CD1c-positive myeloid dendritic cell (primary cell): Measurements from ENCODE around the gene NEURL4.

Source experiments
- DNase-seq: peaks from one replicate; pipeline ENCODE4 v3.0.0-alpha.2; 2016; ENCODE audit errors: extremely low spot score

The NEURL4 gene

DNA sequence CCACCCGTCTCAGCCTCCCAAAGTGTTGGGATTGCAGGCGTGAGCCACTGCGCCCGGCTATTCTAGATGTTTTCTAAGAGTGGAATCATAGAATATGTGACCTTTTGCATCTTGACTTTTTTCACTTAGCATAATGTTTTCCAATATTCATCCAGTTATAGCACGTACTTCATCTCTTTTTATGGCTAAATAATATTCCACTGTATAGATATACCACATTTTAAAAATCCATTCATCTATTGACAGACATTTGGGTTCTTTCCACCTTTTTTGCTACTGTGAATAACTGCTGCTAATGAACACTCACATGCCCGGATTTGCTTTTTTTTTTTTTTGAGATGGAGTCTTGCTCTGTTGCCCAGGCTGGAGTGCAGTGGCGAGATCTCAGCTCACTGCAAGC is 25.0 kb downstream of the NEURL4 start:
- DNase-seq: no peak

DNA sequence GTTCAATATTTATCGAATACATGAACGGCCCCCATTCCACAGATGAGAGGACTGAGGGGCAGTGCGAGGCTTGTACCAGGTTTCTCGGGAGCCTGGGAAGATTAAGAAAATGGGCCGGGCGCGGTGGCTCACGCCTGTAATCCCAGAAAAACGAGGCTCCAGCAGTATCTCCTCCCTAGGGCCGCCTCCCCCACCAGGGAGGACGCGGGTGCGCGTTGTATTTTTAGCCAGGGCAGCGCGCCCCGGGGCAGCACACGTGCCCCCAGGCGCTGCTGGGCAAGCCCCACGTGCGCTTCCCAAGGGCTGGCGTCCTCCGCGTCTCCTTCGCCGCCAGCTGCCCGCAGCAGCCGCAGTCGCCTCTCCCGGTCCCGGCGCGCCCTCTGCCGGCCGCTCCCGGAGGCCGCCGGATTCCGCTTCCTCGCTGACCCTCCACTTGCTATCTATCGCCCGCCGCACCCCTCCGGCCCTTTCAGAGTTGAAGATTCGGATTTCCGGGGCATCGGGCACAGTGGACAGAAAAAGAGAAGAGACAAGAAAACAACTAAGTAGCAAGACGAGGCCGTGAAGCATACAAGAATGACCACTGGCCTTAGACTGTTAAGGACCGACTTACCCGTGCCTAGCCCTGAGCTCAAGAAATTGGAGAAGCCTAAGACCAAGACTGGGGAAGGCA is 32.8 kb downstream of the NEURL4 start:
- DNase-seq: peak; percentile 90

DNA sequence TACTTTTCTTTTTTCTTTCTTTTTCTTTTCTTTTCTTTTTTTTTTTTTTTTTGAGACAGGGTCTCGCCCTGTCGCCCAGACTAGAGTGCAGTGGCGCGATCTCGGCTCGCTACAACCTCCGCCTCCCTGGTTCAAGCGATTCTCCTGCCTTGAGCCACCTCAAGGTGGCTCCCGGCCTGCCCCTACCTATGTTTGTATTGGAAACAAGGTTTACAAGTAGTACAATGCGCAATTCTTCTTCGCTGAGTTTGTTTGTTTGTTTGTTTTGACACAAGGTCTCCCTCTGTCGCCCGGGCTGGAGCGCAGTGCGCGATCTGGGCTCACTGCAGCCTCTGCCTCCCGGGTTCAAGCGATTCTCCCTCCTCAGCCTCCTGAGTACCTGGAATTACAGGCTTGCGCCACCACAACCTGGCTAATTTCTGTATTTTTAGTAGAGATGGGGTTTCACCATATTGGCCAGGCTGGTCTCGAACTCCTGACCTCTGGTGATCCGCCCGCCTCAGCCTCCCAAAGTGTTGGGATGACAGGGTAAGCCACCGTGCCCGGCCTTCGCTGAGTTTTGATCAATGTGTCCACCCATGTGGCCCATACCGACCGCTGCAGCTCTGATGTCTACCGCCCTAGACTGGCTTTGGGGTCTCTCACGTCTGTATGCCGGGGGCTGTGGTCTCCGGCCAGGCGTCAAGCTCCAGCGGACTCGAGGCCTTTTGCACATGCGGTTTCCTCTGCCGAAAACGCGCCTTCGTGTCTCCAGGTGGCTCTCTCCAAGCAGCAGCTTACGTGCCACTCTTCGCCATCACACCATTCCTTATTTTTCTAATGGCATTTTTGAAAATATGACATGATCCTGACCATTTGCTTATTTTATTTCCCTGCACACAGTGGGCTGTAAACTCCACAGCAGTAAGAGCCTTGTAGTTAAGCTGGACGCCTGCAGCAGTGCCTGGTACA is 33.6 kb downstream of the NEURL4 start:
- DNase-seq: no peak

DNA sequence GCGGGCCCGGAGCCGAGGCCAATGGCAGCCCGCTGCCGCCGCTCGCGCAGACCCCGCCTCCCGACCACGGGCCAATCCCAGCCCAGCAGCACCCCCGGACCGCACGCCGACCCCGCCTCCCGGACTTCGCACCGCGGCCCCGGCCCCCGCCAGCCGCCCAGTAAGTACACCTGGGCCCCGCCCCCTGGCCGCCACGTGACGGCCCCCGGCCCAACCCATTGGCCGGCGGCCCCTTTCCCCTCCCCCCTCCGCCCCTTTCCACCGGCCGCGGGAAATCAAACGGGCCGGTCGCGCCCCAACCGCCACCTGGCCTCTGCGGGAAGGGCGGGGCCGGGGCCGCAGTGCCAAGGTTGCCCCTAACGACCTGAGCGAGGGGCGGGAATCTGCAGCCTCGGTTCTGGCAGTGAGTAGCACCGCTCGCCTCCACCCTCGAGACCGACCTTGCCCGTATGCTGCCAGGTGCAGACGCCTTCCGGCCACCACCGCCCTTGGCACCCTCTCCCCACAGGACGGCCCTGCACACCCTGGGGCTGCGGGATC is 34.5 kb downstream of the NEURL4 start, which contains the start of gene YBX2:
YBX2 (minus strand) TSS at position 26 of the 540 bp plus-strand sequence. CDS start 139 bp downstream, outside the sequence.
- peak; percentile 45 for DNase-seq

DNA sequence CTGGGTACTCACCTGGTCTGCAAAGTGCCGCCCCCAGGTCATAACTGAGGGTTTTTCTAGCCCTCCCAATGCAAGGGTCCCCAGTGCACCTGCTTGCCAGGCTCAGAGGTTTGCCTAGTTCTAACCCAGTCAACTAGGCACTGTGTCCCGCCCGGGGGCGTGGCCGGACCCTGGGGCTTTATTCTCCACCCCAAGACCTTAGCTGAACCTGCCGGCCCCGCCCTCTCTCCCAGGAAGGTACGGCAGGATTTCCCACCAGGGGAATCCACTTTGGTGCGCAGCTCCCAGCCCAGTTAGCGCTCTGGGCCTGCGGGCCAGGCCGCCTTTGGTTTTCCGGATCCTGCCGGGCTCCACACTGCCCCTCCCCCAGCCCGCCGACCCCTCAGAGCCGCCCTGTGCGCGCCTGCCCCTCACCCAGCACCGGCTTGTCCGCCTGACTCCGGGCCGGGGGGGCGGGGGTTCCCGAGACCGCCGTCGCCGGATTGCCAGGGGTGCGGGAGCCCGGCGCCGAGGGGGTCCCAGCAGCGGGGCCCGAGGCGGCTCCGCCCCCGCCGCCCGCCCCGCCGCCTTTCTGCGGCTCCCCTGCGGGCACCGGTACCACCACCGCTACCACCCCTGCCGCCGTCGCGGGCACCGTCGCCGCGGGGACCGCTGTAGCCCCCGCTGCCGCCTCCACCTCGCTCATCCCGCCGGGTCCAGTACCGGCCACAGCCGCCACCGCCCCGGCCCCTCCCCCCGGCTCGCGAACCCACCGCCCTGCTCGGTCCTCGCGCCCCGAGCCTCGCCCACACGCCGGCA is 35.1 kb downstream of the NEURL4 start:
- no peak for DNase-seq

DNA sequence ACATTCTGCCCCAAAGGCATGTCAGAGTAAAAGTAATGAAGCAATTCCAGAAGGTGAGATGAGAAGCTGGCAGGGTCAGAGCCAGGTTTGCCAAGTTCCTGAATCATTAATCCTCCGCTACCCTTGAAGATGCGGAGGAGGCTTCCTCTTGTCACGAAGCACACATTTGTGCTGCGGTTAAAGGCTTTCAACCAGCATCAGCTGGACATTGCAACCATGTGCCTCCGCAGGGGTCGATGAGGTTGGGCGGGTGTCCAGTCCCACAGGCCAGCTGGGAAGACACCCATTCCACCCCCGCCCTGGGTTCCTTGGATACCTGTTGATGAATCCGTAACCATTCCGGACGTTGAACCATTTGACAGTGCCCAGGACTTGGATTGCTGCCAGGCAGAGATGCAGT is 36.0 kb downstream of the NEURL4 start:
- DNase-seq: no peak

DNA sequence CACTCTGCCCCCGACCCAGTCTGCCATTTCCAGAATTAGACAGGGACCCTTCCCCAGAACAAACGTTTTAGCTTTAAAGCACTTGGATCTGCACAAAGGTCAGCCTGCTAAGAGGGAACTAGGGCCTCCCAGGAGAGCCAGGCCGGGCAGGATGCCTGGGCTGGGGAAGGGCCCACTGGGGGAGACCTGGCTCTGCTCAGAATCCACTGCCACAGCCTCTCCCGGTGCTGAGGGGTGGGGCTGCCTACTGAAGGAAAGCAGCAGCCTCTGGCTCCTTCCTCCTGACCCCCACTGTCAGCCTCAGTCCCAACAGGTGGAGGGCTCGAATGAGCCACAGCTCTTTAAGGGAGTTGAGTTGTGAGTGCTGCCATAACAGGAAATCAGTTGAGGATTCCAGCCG is 36.4 kb downstream of the NEURL4 start:
- DNase-seq: no peak

DNA sequence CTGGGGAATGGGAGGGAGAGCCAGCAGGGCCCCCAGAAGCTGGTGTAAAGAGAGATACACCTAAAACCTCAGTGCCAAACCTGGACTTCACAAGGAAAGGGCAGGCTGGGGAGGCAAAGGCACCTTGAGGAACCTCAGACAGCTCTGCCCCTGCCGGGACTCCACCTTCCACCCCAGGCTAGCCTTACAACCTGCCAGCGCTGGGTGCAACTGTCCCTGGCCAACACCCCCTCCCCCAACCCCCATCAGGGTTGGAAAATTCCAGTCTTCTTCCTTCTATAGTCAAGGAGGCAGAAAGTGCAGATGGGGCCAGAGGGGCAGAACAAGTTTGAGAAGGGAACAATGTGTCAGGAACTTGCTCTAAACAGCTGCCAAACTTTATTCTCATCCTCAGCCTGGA is 36.9 kb downstream of the NEURL4 start:
- no peak for DNase-seq

DNA sequence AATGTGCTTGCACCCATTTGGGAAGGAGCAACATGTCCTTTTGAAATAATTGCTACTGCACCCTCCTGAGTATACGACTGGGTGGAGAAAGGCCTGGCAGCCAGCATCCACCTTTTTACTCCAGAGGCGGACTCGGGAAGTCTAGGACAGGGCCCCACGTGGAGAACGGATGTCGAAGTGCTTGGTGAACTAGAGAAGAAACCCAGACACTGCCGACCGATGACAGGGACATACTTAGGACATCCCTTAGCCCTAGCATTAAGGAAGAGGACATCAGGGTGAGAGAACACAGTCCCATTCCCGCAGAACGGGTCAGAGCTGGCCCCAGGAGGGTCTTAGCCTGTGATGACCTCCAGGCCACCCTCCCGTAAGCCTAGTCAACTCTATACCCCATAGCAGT is 38.5 kb downstream of the NEURL4 start:
- DNase-seq: no peak

DNA sequence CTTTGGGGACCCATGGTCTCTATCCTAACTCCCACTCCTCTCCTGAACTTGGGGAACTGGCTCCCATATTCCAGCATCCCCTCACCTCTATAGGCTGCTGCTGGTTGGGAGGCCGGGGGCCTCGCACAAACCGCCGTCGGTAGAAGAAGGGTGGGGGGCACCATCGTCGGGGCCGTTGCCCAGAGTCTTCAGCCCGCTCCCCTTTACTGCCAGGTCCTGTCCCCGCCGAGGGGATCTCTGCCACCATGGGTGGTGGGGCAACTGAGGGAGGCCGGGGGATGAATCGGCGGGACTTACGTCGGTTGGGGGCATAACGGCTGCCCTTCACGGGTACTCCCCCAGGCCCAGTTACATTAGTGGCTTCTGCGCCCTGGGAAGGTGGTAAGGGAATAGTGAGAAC is 39.0 kb downstream of the NEURL4 start:
- DNase-seq: no peak

DNA sequence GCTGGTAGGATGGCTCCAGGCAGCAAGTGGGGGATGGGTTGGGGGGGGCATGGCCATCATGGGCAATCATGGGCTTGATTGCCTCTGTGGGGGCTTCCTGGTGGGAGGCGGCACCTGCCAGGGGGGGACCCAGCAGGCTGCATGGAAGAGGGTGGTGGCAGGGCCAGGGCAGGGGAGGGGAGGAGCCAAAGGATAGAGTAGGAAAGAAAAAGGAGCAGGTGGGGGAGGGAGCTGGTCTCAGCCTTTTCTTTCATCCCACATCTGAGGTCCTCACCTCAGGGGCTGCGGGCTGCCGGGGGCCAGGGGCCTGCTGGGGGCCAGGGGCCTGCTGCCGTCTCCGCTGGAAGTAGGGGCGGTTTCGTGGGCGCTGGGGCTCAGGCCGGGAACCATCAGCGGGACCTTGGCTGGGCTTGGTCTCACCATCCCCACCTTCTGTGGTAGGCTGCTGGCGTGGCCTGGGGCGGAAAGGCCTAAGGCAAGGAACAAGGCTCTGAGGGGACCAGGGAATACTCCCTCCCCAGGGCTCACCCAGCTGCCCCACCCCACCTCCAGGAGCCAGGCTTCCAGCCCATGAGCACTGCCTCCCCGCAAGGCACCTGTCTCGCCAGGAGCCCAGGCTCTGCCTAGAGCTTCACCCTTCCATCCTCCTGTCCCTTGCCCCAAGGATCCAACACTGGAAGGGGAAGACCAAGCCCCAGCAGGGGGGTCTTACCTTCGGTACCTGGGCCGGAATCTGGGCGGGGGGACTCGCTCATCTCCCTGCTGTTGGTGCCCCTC is 39.7 kb downstream of the NEURL4 start:
- DNase-seq: no peak

DNA sequence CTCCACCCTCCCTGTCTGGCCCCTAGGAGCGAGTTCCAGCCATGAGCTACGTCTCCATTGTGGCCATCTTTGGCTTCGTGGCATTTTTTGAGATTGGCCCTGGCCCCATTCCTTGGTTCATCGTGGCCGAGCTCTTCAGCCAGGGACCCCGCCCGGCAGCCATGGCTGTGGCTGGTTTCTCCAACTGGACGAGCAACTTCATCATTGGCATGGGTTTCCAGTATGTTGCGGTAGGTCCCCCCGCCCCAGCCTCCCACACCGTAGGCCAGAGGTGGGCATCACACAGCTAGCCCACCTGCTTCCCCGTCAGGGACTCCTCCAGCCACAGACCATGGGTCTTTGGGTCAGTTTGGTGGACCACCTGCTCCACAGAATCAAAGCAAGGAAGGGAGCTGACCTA is 43.5 kb downstream of the NEURL4 start:
- DNase-seq: no peak

DNA sequence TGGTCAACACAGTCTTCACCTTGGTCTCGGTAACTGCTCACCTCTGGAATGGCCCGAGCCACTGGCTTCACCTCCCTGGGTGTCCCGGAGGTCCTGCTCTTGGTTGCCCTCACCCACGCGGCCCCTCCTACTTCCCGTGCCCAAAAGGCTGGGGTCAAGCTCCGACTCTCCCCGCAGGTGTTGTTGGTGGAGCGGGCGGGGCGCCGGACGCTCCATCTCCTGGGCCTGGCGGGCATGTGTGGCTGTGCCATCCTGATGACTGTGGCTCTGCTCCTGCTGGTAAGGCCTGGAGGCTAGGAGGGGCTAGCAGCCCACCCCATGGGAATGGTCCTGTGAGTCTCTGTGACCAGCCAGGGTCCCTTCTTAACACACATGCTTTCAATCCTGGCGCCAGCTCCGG is 44.2 kb downstream of the NEURL4 start:
- DNase-seq: no peak

DNA sequence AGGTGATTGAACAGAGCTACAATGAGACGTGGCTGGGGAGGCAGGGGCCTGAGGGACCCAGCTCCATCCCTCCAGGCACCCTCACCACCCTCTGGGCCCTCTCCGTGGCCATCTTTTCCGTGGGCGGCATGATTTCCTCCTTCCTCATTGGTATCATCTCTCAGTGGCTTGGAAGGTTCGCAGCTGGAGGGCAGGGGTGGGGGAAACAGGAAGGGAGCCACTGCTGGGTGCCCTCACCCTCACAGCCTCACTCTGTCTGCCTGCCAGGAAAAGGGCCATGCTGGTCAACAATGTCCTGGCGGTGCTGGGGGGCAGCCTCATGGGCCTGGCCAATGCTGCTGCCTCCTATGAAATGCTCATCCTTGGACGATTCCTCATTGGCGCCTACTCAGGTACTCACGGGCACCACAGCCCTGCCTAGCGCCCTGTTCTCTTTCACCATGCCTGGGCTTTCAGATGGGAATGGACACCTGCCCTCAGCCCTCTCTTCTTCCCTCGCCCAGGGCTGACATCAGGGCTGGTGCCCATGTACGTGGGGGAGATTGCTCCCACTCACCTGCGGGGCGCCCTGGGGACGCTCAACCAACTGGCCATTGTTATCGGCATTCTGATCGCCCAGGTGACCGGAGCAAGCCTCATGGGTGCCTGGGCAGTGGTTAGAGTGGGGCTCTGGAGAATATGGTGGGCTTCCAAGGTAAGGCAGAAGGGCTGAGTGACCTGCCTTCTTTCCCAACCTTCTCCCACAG is 45.5 kb downstream of the NEURL4 start:
- peak; percentile 63 for DNase-seq

DNA sequence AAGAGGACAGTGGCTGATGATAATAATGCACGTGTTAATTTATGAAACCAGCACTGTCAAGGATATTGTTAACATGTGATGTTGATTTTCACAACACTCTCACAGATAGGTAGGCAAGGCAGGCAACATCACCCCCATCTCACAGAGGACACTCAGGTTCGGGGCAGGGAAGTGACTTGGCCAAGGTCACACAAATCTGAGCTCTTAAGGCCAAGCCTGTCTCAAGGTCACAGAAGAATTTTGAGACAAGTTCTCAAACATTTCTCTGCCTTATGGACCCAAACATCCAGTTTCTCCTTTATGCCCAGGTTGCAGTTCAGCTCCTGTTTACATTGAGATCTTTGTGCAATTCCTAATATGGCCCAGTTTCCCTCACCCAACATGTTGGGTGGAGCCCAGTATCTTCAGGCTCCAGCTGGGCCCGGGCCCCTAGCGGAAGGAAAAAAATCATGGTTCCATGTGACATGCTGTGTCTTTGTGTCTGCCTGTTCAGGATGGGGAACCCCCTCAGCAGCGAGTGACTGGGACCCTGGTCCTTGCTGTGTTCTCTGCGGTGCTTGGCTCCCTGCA is 46.3 kb downstream of the NEURL4 start:
- peak; percentile 17 for DNase-seq

DNA sequence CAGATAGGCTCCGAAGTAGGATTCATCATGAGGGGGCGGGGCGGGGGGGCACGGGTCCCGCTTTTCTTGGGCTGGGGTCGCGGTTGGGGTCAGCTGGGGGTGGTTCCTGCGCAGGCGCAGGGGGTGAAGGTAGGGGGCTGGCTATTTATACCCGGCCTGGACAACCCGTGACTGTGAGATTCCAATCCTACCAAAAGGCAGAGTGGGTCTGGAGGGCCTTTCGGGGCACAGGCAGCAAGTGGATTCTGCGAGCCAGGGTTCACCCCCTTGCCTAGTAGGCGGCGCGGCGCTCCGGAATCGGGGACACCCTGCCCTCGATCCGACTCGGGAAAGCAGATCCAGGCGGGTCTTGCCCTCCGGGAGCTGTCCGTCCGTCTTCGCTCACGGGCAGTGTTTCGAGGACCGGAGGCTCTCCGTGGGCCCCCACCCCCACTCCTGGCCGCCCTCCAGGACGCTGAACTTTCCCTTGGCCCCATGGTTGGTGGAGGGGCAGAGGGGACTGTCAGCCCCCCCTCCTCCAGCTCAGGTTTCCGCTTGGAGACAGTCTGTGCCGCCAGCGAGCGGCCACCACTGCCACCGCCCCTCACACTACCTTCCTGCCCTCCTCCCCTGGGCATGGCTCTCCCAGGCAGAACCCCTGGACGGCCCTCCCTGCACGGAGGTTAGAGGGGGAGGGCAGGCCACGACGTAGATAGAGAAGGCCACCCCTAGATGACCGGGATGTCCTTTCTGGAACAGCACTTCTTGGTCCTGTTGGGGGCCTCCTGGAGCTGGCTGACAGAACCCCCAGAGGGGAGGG is 47.0 kb downstream of the NEURL4 start:
- DNase-seq: no peak

DNA sequence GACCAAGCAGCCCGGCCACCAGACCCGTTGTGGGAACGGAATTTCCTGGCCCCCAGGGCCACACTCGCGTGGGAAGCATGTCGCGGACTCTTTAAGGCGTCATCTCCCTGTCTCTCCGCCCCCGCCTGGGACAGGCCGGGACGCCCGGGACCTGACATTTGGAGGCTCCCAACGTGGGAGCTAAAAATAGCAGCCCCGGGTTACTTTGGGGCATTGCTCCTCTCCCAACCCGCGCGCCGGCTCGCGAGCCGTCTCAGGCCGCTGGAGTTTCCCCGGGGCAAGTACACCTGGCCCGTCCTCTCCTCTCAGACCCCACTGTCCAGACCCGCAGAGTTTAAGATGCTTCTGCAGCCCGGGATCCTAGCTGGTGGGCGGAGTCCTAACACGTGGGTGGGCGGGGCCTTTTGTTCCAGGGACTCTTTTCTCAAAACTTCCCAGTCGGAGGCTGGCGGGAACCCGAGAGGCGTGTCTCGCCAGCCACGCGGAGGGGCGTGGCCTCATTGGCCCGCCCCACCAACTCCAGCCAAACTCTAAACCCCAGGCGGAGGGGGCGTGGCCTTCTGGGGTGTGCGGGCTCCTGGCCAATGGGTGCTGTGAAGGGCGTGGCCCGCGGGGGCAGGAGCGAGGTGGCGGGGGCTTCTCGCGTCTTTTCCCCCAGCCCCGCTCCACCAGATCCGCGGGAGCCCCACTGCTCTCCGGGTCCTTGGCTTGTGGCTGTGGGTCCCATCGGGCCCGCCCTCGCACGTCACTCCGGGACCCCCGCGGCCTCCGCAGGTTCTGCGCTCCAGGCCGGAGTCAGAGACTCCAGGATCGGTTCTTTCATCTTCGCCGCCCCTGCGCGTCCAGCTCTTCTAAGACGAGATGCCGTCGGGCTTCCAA is 47.8 kb downstream of the NEURL4 start, which contains the start of gene SLC2A4:
SLC2A4 (plus strand) TSS at position 645 of the 879 bp plus-strand sequence; CDS start at position 862, 217 bp downstream.
- peak; percentile 94 for DNase-seq

DNA sequence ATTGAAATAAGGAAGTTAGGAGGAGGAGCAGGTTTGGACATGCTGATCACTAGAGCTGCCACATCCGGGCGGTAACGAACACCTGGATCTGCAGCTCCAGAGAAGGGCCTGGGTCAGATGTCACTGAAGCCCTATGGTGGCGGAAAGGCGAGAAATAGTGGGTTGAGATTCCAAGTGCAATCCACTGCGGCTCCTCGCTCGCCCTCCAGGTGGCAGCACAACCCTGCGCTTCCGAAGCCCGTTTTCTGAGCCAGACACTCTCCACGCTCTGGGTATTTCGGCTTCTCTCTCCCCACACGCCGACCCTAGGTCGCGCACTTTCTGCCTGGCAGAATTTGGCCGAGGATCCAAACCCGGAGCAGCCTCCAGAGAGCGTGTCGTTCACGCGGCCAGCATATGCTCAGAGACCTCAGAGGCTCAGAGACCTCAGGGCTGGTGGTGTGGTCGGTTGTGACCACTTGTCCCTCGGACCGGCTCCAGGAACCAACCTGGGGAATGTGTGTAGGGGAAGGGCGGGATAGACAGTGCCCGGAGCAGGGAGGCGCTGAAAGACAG is 48.5 kb downstream of the NEURL4 start:
- peak; percentile 84 for DNase-seq
